ENCODE results near the gene GGNBP2. TPM values are rescaled to one million over a fixed set of nuclear protein-coding genes. Genes with fewer than 3 reads are reported as not detected.

Gene GGNBP2
- total and polyA plus RNA-seq, 2 of the 8 experiments (the other 6 are each of a cell fraction or from before 2014, with no cell fraction given): 29.2 to 35.8 TPM

DNA sequence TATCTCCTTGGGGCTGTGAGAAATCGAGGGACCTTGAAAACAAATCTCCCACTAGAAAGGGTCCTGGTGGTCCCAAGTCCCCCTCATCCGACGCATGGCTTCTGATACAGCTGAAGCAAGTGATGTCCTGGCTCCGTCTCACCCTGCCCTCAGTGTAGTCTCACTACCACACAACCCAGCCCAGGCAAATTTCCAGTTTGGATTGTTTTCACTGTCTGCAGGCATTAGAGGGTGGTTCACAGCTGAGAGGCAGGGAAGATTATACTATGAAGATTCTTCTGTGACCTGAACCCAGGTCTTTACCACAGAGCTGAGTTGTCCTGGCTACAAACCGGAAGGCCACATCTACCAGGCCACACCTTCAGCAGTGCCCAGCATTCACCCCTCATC lies 40.6 kb upstream of the GGNBP2 start (continued):
- TF ChIP-seq, protein P1, sequence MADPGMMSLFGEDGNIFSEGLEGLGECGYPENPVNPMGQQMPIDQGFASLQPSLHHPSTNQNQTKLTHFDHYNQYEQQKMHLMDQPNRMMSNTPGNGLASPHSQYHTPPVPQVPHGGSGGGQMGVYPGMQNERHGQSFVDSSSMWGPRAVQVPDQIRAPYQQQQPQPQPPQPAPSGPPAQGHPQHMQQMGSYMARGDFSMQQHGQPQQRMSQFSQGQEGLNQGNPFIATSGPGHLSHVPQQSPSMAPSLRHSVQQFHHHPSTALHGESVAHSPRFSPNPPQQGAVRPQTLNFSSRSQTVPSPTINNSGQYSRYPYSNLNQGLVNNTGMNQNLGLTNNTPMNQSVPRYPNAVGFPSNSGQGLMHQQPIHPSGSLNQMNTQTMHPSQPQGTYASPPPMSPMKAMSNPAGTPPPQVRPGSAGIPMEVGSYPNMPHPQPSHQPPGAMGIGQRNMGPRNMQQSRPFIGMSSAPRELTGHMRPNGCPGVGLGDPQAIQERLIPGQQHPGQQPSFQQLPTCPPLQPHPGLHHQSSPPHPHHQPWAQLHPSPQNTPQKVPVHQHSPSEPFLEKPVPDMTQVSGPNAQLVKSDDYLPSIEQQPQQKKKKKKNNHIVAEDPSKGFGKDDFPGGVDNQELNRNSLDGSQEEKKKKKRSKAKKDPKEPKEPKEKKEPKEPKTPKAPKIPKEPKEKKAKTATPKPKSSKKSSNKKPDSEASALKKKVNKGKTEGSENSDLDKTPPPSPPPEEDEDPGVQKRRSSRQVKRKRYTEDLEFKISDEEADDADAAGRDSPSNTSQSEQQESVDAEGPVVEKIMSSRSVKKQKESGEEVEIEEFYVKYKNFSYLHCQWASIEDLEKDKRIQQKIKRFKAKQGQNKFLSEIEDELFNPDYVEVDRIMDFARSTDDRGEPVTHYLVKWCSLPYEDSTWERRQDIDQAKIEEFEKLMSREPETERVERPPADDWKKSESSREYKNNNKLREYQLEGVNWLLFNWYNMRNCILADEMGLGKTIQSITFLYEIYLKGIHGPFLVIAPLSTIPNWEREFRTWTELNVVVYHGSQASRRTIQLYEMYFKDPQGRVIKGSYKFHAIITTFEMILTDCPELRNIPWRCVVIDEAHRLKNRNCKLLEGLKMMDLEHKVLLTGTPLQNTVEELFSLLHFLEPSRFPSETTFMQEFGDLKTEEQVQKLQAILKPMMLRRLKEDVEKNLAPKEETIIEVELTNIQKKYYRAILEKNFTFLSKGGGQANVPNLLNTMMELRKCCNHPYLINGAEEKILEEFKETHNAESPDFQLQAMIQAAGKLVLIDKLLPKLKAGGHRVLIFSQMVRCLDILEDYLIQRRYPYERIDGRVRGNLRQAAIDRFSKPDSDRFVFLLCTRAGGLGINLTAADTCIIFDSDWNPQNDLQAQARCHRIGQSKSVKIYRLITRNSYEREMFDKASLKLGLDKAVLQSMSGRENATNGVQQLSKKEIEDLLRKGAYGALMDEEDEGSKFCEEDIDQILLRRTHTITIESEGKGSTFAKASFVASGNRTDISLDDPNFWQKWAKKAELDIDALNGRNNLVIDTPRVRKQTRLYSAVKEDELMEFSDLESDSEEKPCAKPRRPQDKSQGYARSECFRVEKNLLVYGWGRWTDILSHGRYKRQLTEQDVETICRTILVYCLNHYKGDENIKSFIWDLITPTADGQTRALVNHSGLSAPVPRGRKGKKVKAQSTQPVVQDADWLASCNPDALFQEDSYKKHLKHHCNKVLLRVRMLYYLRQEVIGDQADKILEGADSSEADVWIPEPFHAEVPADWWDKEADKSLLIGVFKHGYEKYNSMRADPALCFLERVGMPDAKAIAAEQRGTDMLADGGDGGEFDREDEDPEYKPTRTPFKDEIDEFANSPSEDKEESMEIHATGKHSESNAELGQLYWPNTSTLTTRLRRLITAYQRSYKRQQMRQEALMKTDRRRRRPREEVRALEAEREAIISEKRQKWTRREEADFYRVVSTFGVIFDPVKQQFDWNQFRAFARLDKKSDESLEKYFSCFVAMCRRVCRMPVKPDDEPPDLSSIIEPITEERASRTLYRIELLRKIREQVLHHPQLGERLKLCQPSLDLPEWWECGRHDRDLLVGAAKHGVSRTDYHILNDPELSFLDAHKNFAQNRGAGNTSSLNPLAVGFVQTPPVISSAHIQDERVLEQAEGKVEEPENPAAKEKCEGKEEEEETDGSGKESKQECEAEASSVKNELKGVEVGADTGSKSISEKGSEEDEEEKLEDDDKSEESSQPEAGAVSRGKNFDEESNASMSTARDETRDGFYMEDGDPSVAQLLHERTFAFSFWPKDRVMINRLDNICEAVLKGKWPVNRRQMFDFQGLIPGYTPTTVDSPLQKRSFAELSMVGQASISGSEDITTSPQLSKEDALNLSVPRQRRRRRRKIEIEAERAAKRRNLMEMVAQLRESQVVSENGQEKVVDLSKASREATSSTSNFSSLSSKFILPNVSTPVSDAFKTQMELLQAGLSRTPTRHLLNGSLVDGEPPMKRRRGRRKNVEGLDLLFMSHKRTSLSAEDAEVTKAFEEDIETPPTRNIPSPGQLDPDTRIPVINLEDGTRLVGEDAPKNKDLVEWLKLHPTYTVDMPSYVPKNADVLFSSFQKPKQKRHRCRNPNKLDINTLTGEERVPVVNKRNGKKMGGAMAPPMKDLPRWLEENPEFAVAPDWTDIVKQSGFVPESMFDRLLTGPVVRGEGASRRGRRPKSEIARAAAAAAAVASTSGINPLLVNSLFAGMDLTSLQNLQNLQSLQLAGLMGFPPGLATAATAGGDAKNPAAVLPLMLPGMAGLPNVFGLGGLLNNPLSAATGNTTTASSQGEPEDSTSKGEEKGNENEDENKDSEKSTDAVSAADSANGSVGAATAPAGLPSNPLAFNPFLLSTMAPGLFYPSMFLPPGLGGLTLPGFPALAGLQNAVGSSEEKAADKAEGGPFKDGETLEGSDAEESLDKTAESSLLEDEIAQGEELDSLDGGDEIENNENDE (IDR thresholded peaks at IDR 0.05; ENCODE audit: insufficient replicate concordance, low read length): no peak
